GM19324 (cell line): Measurements from ENCODE around the gene MST1R.
A peak's percentile ranks its signal among the peaks of the same experiment; 100 is the strongest.
"Not testable (repeated sequence)": the region's sequence is repeated elsewhere in the genome, so short reads cannot be mapped to it uniquely, and the experiment has no call there.

Experiments used
- ATAC-seq: cut with Tn5 transposase; IDR thresholded peaks from one replicate; pipeline ENCODE4 v1.9.1; 2021; ENCODE audit warnings: mild to moderate bottlenecking, moderate library complexity; ENCODE audit not compliant: unreplicated experiment, low FRiP score

Gene MST1R

GRCh38 chr3:49903451-49904424 is at the start of gene MST1R:
Gene MST1R, minus strand, starts transcription at chr3:49903873. Its CDS starts 264 bp downstream, at chr3:49903609.
- no peak for ATAC-seq

DNA sequence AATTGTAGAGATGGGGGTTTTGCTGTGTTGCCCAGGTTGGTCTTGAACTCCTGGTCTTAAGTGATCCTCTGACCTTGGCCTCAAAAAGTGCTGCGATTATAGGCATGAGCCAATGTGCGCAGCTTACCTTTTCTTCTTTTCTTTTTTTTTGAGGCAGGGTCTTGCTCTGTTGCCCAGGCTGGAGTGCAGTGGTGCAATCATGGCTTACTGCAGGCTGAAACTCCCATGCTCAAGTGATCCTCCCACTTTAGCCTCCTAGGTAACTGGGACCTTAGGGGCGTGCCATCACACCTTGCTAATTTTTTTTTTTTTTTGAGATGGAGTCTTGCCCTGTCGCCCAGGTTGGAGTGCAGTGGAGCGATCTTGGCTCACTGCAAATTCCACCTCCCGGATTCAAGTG is 49.3 kb upstream of the MST1R start:
- no peak for ATAC-seq

- no peak for ATAC-seq
Observed at GRCh38 chr3:49942651-49943050, 39.0 kb upstream of the MST1R start.

DNA sequence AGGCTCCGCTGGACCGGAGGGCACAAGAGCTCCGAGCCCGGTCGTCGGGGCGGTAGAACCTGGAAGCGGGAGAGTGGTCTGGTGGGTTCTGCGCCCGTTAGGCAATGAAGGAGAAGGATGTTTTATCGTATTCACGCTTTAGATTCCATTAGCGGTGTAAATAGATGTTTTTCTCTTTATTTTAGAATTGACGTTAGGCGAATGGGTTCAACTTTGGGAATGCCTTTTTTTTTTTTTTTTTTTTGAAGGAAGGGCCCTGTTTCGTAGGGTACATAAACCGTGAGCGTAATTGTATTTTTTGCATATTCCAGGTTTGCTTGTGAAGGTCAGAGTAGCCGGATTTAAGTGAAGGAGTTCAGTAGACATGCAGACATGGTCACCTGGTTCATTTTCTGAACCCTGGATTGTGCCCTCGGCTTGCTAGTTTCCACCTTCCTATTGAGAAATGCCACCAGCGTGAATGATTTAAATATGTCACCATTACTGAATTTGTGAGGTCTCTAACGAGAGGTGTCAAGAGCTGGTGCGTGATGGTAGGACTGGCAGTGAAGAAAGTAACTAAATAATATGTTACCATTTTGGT is 37.1 kb upstream of the MST1R start:
- ATAC-seq, result no peak

DNA sequence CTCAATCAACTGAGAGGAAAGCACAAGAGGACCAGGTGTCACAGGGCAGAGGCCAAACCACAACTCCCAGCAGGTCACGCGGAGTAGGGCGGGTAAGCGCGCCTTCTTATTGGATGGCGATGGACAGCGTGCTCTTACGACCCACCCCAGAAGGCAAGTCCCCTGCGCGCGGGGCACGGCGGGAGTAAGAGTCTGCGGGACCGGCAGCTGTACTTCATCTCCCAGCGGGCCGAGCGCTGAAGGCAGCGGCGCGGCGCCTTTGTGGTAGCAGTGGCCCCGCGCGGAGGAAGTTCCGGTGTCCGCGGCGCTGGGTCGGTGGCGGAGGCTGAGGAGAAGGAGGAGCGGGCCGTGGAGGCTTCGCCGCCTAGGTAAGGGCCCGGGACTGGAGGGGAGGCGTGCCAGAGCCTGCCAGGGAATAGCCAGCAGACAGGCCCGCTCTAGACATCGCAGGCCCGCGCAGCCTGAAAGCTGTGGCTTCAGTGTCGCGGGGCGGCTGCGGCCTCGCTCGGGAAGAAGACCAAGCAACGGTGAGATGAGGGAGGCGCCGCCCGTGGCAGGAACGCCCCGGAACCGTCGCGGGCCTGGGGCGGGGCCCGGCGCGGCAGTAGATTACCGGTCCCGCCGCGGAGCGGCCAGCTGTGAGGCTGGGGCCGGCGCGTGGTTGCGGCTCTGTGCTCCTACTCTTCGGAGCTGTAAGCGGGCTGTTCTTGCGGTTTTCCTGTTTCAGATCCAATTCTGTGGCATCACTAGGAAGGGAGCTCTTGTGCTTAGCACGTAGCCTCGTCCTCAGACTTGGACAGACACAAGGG is 36.4 kb upstream of the MST1R start, which contains the start of gene RBM6:
Gene RBM6 (plus strand): TSS at position 293 of the 809 bp plus-strand sequence. CDS start 22,492 bp downstream, outside the sequence.
- peak; percentile 92 for ATAC-seq

DNA sequence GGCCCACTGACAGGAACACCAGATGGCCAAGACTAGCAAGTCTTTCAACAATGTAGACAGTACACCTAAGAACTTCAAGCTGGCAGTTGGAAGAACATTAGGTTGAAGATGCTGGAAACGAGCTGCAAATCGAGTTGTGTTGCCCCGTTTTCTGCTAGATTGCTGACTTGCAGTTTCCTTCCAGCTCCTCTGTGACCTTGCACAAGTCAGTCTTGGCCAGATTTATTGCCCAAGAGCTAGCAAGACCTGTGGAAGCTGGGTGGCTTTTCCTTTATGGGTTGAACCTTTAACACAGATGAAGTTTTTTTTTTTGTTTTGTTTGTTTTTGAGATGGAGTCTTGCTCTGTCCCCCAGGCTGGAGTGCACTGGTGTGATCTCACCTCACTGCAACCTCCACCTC is 33.4 kb upstream of the MST1R start:
- no peak for ATAC-seq

- ATAC-seq, result not testable (repeated sequence)
Observed at GRCh38 chr3:49932281-49932680, 28.6 kb upstream of the MST1R start.

GRCh38 chr3:49930922-49931321 is 27.2 kb upstream of the MST1R start:
- ATAC-seq, result no peak

GRCh38 chr3:49930168-49930690 is 26.6 kb upstream of the MST1R start:
- ATAC-seq, result no peak

- peak; percentile 92 for ATAC-seq
Observed at GRCh38 chr3:49929291-49930167, 25.9 kb upstream of the MST1R start, which contains the start of gene MON1A. Gene MON1A, minus strand, starts transcription at chr3:49929811. Its CDS starts 16,465 bp downstream, at chr3:49913346.

DNA sequence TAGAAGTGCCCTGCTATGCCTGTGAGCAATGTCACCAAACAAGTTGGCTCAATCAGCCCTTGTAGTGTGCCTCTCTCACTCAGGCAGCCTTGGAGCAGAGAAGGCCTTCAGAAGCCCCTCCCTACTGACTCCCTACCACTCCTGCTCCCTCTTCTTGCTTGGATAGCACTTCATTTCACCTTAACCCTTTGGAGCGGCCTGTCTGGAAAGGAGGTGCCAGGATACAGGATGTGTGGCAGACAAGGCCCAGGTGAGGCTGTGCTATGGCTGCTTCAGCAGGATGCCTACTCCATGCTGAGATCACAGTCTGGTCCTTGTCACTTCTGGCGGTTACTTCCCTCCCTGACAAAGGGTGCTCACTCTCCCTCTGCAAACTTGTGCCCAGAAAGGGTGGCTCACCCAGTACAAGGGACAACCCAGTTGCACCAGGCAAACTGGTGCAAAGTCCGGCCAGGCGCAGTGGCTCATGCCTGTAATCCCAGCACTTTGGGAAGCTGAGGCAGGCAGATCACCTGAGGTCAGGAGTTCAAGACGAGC is 24.9 kb upstream of the MST1R start:
- no peak for ATAC-seq

GRCh38 chr3:49927798-49928197 is 24.1 kb upstream of the MST1R start:
- ATAC-seq, result no peak

- no peak for ATAC-seq
Observed at GRCh38 chr3:49926117-49926728, 22.6 kb upstream of the MST1R start.

DNA sequence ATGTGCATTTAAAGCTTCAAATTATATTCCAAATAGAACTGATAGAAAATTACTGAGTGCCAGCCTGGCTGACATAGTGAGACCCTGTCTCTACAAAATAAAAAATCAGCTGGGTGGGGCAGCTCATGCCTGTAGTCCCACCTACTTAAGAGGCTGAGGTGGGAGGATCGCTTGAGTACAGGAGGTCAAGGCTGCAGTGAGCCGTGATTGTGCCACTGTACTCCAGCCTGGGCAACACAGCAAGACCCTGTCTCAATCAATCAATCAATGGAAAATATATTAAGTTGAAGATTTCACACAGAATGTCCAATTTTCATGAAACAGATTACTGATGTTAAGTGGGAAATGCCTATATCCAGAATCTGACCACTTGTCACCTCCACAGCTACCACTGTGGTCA is 21.8 kb upstream of the MST1R start:
- ATAC-seq, result no peak

DNA sequence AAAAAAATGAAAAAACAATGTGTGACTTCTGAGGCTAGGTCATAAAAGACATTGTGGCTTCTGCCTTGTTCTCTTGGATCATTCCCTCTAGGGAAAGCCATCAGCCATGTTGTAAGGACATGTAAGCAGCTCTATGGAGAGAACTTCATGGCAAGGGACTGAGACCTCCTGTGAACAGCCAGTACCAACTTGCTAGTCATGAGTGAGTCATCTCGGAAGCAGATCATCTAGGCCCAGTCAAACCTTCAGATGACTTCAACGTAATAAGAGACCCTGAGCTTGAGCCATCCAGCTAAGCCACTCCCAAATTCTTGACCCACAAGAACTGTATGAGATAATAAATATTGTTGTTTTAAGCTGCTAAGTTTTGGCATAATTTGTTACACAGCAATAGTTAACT is 21.0 kb upstream of the MST1R start:
- ATAC-seq, result no peak

- not testable (repeated sequence) for ATAC-seq
Observed at GRCh38 chr3:49917806-49918590, 14.3 kb upstream of the MST1R start.

DNA sequence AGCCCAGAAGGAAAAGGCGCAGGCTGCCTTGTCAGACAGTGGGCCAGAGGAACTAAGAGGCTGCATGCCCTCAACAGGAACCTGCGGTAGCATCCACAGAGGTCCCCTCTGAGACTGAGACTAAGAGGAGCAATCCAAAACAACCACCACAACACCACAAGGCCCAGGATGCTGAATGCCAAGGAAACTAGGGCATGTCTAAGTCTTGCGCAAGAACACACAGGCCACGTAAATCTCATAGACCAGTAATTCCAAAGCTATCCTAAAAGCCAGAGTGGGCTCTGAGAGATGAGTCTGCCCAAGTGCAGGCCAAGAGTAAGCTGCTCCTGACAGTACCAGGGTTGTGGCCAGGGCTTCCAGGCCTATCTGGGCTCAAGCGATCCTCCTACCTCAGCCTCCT is 13.0 kb upstream of the MST1R start:
- no peak for ATAC-seq

DNA sequence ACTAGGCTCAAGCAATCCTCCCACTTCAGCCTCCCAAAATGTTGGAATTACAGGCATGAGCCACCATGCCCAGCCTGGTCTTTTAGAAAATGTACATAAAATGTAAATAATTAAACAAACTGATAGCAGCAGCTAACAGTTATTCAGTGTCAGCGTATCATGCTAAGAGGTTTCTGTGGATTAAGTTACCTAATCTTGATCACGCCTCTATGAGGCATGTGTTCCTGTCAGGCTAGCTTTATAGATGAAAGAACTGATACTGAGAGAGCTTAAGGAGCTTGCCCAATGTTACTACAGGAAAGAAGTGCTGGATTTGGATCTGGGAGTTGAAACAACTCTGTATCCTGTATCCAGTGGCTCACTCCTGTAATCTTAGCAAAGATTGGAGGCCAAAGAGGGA is 11.2 kb upstream of the MST1R start:
- no peak for ATAC-seq
